ENCODE measurements around the gene UAP1L1.

Gene UAP1L1

DNA sequence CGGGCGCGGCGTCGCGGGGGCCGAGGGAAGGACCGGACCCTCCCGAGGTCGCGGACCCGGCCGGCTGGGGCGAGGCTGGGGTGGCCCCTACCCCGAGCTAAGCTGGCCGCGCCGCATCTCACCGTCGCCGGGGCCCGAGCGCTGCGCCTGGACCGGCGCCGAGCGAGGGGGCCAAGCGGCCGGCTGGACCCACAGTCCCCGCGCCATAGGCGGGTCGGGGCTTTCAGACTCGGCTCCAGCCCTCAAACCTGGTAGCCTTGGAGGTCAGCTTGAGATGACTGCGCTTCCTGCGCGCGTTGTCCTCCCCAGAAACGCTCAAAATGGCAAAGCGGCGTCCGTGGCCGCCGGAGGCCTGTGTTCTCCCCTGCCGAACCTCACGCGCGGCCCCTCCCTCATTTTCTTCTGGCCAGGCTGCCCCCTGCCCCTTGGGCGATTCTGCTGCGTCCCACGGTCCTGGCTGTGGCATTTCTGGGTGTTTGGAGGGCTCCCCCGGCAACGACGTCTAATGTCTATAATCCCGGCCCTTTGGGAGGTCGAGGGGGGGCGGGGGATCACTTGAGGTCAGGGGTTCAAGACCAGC, 52.9 kb downstream of the UAP1L1 start:
- H3K27ac Mint-ChIP-seq, result peak overlapping the region; percentile 64

More for the DNA sequence above, 52.9 kb downstream of the UAP1L1 start:
- H3K36me3 Mint-ChIP-seq, result peaks cover 2% of the 10 kb centered on the region
- H3K27me3 Mint-ChIP-seq, result peaks cover 4% of the 10 kb centered on the region
- H3K4me1 Mint-ChIP-seq (ENCODE audit: low read depth), result peaks cover 27% of the 10 kb centered on the region
- H3K9me3 Mint-ChIP-seq (ENCODE audit: low read depth), result no peaks in the 10 kb centered on the region
- H3K4me3 Mint-ChIP-seq, result peak overlapping the region; percentile 81
